ENCODE data around the gene GH1.
"Not testable (repeated sequence)": the region's sequence is repeated elsewhere in the genome, so short reads cannot be mapped to it uniquely, and the experiment has no call there.

- not testable (repeated sequence) for TF ChIP-seq CTCF (IDR thresholded peaks at IDR 0.05); EZH2 (IDR thresholded peaks at IDR 0.05; ENCODE audit: borderline replicate concordance, insufficient read depth, low read depth, low read length, poor library complexity, severe bottlenecking)
These were observed 40.2 kb downstream of the GH1 start for GRCh38 chr17:63878413-63878812.
